HepG2 (cell line): ENCODE data around the gene CR2. TPM values are rescaled to one million over a fixed set of nuclear protein-coding genes. Genes with fewer than 3 reads are reported as not detected.

ENCODE experiments used
- ATAC-seq: fragments of 200-7000 bp; cut with Tn5 transposase; 3 replicates; pipeline ENCODE4 v1.9.1; 2020; ENCODE audit warnings: mild to moderate bottlenecking, moderate library complexity
- BruUV-seq: library from RNA; stranded (reverse); fragments of 400-500 nt; replicated peaks from 2 replicates; lab custom pipeline; 2021; lab: Mats Ljungman, UMichigan
- CTCF ChIA-PET: fragments of 300-600 bp; formaldehyde crosslinking; extraction: SDS; loops from one replicate; lab custom pipeline; 2021; ENCODE audit warnings: low total read pairs, inconsistent platforms, low intra/inter-chr PET ratio; lab: Yijun Ruan, JAX
- POLR2A ChIA-PET: fragments of 350-600 bp; sonication (Branson Sonifier 250); formaldehyde crosslinking; loops from one replicate; lab custom pipeline; 2020; ENCODE audit warnings: antibody characterized with exemption, inconsistent platforms; lab: Yijun Ruan, JAX
- DNase-seq: peaks from one replicate; pipeline ENCODE4 v3.0.0-alpha.2; 2015; ENCODE audit warnings: low spot score
- FAIRE-seq: peaks from 3 replicates; lab custom pipeline; 2011; peaks lifted over from hg19 to GRCh38; lab: Jason Lieb, UNC
- H2AFZ ChIP-seq: one replicate; pipeline ENCODE4 v1.6.1; 2011; ENCODE audit warnings: low read length, inconsistent platforms
- H3K27ac ChIP-seq: fragments of 300-600 bp; 3 replicates; pipeline ENCODE4 v1.8.0; 2011; ENCODE audit warnings: mixed run types, mild to moderate bottlenecking, mixed read lengths, low read length, inconsistent platforms; ENCODE audit not compliant: insufficient read depth; ENCODE audit errors: extremely low read length
- H3K27me3 ChIP-seq, 2 experiments: fragments of 200-600 bp in 1 of 2; 2 replicates in 1 of 2; 3 replicates in 1 of 2; pipeline versions ENCODE4 v1.6.0 to v1.8.0; 2011; ENCODE audit warnings: low read length in 2 of 2, mild to moderate bottlenecking in 2 of 2, moderate library complexity in 2 of 2, inconsistent platforms in 1 of 2; ENCODE audit not compliant: insufficient read depth in 2 of 2, control insufficient read depth in 1 of 2
- H3K36me3 ChIP-seq, 2 experiments: fragments of 200-600 bp in 1 of 2; replicated peaks in 1 of 2; 2 replicates in 1 of 2; 3 replicates in 1 of 2; pipeline versions ENCODE4 v1.5.1 to v1.8.0; 2011; ENCODE audit warnings: low read length in 2 of 2, inconsistent platforms in 1 of 2; ENCODE audit not compliant: insufficient read depth in 2 of 2, control insufficient read depth in 1 of 2
- H3K4me1 ChIP-seq: 2 replicates; pipeline ENCODE4 v1.5.1; 2012; ENCODE audit warnings: low read length, inconsistent platforms; ENCODE audit not compliant: insufficient read depth
- H3K4me2 ChIP-seq: 2 replicates; pipeline ENCODE4 v1.6.0; 2011; ENCODE audit warnings: low read depth, low read length, inconsistent platforms
- H3K4me3 ChIP-seq, 3 experiments: fragments of 200-600 bp in 1 of 3; sonication (generic), shearing (Covaris generic) in 1 of 3; replicated peaks in 1 of 3; 2 replicates each; pipeline ENCODE4 v1.5.1; 2011 to 2016; ENCODE audit warnings: low read length in 3 of 3, inconsistent platforms in 2 of 3, low read depth in 2 of 3, mild to moderate bottlenecking in 2 of 3, control low read depth in 1 of 3, mixed read lengths in 1 of 3; ENCODE audit not compliant: insufficient read depth in 1 of 3
- H3K79me2 ChIP-seq: one replicate; pipeline ENCODE4 v1.6.1; 2011; ENCODE audit warnings: low read length, inconsistent platforms; ENCODE audit not compliant: insufficient read depth
- H3K9ac ChIP-seq: 2 replicates; pipeline ENCODE4 v1.6.0; 2011; ENCODE audit warnings: mild to moderate bottlenecking, low read depth, low read length, inconsistent platforms; ENCODE audit not compliant: insufficient read depth
- H3K9me3 ChIP-seq: 2 replicates; pipeline ENCODE4 v1.5.1; 2012; ENCODE audit warnings: mild to moderate bottlenecking, low read length
- H4K20me1 ChIP-seq: 2 replicates; pipeline ENCODE4 v1.6.0; 2011; ENCODE audit warnings: inconsistent platforms, mild to moderate bottlenecking, low read length, moderate library complexity; ENCODE audit not compliant: insufficient read depth
- GLI4 ChIP-seq: sonication (generic); formaldehyde crosslinking; IDR thresholded peaks from 2 replicates; pipeline ENCODE4 v1.5.1; 2020; ENCODE audit warnings: missing genetic modification reagents, mild to moderate bottlenecking, moderate library complexity, borderline replicate concordance
- HOXA9 ChIP-seq: sonication (generic); formaldehyde crosslinking; IDR thresholded peaks from 2 replicates; pipeline ENCODE4 v1.8.1; 2022; ENCODE audit warnings: missing genetic modification reagents, mild to moderate bottlenecking, moderate library complexity, borderline replicate concordance
- NFE2L2 ChIP-seq: fragments of 150-350 bp; IDR thresholded peaks from 2 replicates; pipeline ENCODE4 v1.6.1; 2014; ENCODE audit warnings: low read length
- RAD21 ChIP-seq: fragments of 450-650 bp; formaldehyde crosslinking; IDR thresholded peaks from 2 replicates; pipeline ENCODE4 v1.5.0; 2020; ENCODE audit warnings: mild to moderate bottlenecking
- RORA ChIP-seq: sonication (generic); formaldehyde crosslinking; IDR thresholded peaks from 2 replicates; pipeline ENCODE4 v1.5.0; 2020; ENCODE audit warnings: mild to moderate bottlenecking, missing genetic modification reagents, moderate library complexity
- WGBS: methylation state at CpG from one replicate; pipeline ENCODE4 v1.1.6; 2017; ENCODE audit warnings: low lambda C conversion rate; 5-methylcytosine and 5-hydroxymethylcytosine counted together
- in situ Hi-C: cut with HindIII; loops from 2 replicates; pipeline ENCODE4 v1.10.0; 2017; ENCODE audit warnings: low pct_unique_long_range_greater_than_20kb; ENCODE audit not compliant: extremely low pct_ligation_motif_present
- intact Hi-C: fragments of 100-400 bp; cut with micrococcal nuclease; formaldehyde crosslinking; loops from one replicate; pipeline ENCODE4 v1.10.0; 2022; ENCODE audit not compliant: unreplicated experiment
- polyA plus RNA-seq, 8 experiments: library from polyadenylated mRNA; depleted of rRNA in 3 of 8; stranded (reverse) in 7 of 8; unstranded in 1 of 8; fragments of >200 nt; fragmentation: Illumina TruSeq in 4 of 8; extraction: Trizol in 4 of 8; gene quantifications; 2 replicates each; pipeline versions ENCODE4 v1.2.1 to v1.2.3, GENCODE V29; 2011 to 2016; ENCODE audit warnings: low read depth in 4 of 8, missing spikeins in 1 of 8, mixed read lengths in 1 of 8; ENCODE audit not compliant: insufficient read depth in 1 of 8
- total RNA-seq, 5 experiments: library from RNA; depleted of rRNA; stranded (reverse); fragments of >200 nt; fragmentation: Illumina TruSeq; extraction: Trizol; gene quantifications; 2 replicates each; pipeline ENCODE4 v1.2.3, GENCODE V29; 2016; ENCODE audit warnings: low read depth in 1 of 5
- TF ChIP-seq, protein P1 (sequence below): sonication (generic); formaldehyde crosslinking; IDR thresholded peaks from 2 replicates; pipeline ENCODE4 v1.4.0; 2020; ENCODE audit warnings: missing genetic modification reagents
- TF ChIP-seq, protein P2 (sequence below): sonication (generic); formaldehyde crosslinking; IDR thresholded peaks from 2 replicates; pipeline ENCODE4 v1.5.0; 2020; ENCODE audit warnings: mild to moderate bottlenecking, missing genetic modification reagents, borderline replicate concordance
- TF ChIP-seq, protein P3 (sequence below): sonication (generic); formaldehyde crosslinking; IDR thresholded peaks from 2 replicates; pipeline ENCODE4 v1.5.1; 2020; ENCODE audit warnings: mild to moderate bottlenecking, moderate library complexity, missing genetic modification reagents
- TF ChIP-seq, protein P4 (sequence below): IDR thresholded peaks from 2 replicates; pipeline ENCODE4 v1.6.1; 2016; ENCODE audit warnings: missing compliant biosample characterization, missing genetic modification reagents, borderline replicate concordance

The CR2 gene
- total and polyA plus RNA-seq, 2 of the 13 experiments (the other 11 are each of a cell fraction or from before 2014, with no cell fraction given): not detected

DNA sequence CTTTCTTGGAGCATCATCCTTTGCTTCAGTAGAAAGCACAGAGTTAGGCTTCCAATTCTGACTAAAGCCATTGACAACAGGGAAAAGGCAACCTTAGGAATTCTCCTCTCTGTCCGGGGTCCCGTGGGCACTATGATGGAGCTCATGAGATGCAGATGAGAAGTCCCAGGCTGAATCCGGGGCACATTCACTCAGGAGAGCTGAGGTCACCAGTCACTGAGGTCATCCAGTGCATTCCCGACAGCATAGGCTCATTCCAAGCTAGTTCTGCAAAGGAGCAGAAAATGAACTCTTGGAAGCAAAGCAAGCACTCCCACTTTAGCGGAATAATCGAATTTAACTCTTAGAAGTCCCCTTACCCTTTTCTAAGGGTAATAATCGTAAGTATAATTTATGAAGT, 48.6 kb downstream of the CR2 start:
- no peak overlapping the region for H3K27ac ChIP-seq
- H3K9ac ChIP-seq: no peak overlapping the region
- CTCF ChIA-PET: no interaction called here
- no peaks in the 10 kb centered on the region for H3K9me3 ChIP-seq
- no peak for ATAC-seq
- BruUV-seq: no TSS peak
- intact Hi-C loops (no loop called here), in situ Hi-C loops (no loop called here)
- no peak overlapping the region for H3K4me3 ChIP-seq
- peaks cover 0 to 11% of the 10 kb centered on the region in 2 experiments; a peak in 3 of 5 replicates for H3K27me3 ChIP-seq
- POLR2A ChIA-PET: no interaction called here
- no peaks in the 10 kb centered on the region for H3K36me3 ChIP-seq
- no peak for DNase-seq
- no peaks in the 10 kb centered on the region for H3K79me2 ChIP-seq
- no peaks in the 10 kb centered on the region for H4K20me1 ChIP-seq
- 0% methylated on average over 7 of the region's 7 CpGs for WGBS
- no peak overlapping the region for H2AFZ ChIP-seq
- no peak for FAIRE-seq
- no peaks in the 10 kb centered on the region for H3K4me1 ChIP-seq
- H3K4me2 ChIP-seq: no peak overlapping the region
- TF ChIP-seq RORA (no peak), NFE2L2 (no peak), RAD21 (CRISPR knock-in tag) (no peak), HOXA9 (CRISPR knock-in tag) (no peak), GLI4 (no peak)
- TF ChIP-seq, protein P1, sequence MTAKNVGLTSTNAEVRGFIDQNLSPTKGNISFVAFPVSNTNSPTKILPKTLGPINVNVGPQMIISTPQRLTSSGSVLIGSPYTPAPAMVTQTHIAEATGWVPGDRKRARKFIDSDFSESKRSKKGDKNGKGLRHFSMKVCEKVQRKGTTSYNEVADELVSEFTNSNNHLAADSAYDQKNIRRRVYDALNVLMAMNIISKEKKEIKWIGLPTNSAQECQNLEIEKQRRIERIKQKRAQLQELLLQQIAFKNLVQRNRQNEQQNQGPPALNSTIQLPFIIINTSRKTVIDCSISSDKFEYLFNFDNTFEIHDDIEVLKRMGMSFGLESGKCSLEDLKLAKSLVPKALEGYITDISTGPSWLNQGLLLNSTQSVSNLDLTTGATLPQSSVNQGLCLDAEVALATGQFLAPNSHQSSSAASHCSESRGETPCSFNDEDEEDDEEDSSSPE: no peak
- TF ChIP-seq, protein P2, sequence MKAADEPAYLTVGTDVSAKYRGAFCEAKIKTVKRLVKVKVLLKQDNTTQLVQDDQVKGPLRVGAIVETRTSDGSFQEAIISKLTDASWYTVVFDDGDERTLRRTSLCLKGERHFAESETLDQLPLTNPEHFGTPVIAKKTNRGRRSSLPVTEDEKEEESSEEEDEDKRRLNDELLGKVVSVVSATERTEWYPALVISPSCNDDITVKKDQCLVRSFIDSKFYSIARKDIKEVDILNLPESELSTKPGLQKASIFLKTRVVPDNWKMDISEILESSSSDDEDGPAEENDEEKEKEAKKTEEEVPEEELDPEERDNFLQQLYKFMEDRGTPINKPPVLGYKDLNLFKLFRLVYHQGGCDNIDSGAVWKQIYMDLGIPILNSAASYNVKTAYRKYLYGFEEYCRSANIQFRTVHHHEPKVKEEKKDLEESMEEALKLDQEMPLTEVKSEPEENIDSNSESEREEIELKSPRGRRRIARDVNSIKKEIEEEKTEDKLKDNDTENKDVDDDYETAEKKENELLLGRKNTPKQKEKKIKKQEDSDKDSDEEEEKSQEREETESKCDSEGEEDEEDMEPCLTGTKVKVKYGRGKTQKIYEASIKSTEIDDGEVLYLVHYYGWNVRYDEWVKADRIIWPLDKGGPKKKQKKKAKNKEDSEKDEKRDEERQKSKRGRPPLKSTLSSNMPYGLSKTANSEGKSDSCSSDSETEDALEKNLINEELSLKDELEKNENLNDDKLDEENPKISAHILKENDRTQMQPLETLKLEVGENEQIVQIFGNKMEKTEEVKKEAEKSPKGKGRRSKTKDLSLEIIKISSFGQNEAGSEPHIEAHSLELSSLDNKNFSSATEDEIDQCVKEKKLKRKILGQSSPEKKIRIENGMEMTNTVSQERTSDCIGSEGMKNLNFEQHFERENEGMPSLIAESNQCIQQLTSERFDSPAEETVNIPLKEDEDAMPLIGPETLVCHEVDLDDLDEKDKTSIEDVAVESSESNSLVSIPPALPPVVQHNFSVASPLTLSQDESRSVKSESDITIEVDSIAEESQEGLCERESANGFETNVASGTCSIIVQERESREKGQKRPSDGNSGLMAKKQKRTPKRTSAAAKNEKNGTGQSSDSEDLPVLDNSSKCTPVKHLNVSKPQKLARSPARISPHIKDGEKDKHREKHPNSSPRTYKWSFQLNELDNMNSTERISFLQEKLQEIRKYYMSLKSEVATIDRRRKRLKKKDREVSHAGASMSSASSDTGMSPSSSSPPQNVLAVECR: no peak
- TF ChIP-seq, protein P3, sequence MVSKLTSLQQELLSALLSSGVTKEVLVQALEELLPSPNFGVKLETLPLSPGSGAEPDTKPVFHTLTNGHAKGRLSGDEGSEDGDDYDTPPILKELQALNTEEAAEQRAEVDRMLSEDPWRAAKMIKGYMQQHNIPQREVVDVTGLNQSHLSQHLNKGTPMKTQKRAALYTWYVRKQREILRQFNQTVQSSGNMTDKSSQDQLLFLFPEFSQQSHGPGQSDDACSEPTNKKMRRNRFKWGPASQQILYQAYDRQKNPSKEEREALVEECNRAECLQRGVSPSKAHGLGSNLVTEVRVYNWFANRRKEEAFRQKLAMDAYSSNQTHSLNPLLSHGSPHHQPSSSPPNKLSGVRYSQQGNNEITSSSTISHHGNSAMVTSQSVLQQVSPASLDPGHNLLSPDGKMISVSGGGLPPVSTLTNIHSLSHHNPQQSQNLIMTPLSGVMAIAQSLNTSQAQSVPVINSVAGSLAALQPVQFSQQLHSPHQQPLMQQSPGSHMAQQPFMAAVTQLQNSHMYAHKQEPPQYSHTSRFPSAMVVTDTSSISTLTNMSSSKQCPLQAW (CRISPR knock-in tag): no peak
- TF ChIP-seq, protein P4, sequence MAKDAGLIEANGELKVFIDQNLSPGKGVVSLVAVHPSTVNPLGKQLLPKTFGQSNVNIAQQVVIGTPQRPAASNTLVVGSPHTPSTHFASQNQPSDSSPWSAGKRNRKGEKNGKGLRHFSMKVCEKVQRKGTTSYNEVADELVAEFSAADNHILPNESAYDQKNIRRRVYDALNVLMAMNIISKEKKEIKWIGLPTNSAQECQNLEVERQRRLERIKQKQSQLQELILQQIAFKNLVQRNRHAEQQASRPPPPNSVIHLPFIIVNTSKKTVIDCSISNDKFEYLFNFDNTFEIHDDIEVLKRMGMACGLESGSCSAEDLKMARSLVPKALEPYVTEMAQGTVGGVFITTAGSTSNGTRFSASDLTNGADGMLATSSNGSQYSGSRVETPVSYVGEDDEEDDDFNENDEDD (CRISPR knock-in tag): no peak
